Upper lobe of right lung (tissue), 1 donor: Measurements from ENCODE around the gene CETP. TPM values are rescaled to one million over a fixed set of nuclear protein-coding genes. Genes with fewer than 3 reads are reported as not detected.
"Not testable (repeated sequence)": the region's sequence is repeated elsewhere in the genome, so short reads cannot be mapped to it uniquely, and the experiment has no call there.

Experiments
- ATAC-seq: fragments of 200-7000 bp; cut with Tn5 transposase; one replicate; pipeline ENCODE4 v1.9.1; 2020; ENCODE audit warnings: mild to moderate bottlenecking, moderate library complexity
- DNase-seq: peaks from one replicate; pipeline ENCODE4 v3.0.0-alpha.2; 2020
- H3K27ac ChIP-seq: fragments of 200-600 bp; one replicate; pipeline ENCODE4 v1.8.0; 2022
- H3K27me3 ChIP-seq: fragments of 200-600 bp; one replicate; pipeline ENCODE4 v1.8.0; 2022; ENCODE audit warnings: mild to moderate bottlenecking
- H3K36me3 ChIP-seq: fragments of 200-600 bp; one replicate; pipeline ENCODE4 v1.8.0; 2022
- H3K4me1 ChIP-seq: fragments of 200-600 bp; one replicate; pipeline ENCODE4 v1.8.0; 2022
- H3K4me3 ChIP-seq: fragments of 200-600 bp; one replicate; pipeline ENCODE4 v1.8.0; 2022; ENCODE audit warnings: mild to moderate bottlenecking
- H3K9me3 ChIP-seq: fragments of 200-600 bp; one replicate; pipeline ENCODE4 v1.8.0; 2022
- intact Hi-C: fragments of 100-400 bp; cut with DNase I; formaldehyde crosslinking; loops from one replicate; pipeline ENCODE4 v1.11.0; 2022
- total RNA-seq: library from RNA; stranded (reverse); fragmentation: NEBNext Ultra II Directional; extraction: Animal tissue kit (Norgen Biotek cat#: 25700); gene quantifications from one replicate; pipeline ENCODE4 v1.2.1, GENCODE V29; 2021
- TF ChIP-seq, protein P1 (sequence below): fragments of 200-600 bp; IDR thresholded peaks from one replicate; pipeline ENCODE4 v1.8.0; 2022; ENCODE audit warnings: antibody characterized with exemption
- donor health status: DM: no; HTN: yes; CAD: no; lungs with severe emphysema.

CETP gene
- total RNA-seq, 1 donor from 2014 or later: 1.9 TPM

DNA sequence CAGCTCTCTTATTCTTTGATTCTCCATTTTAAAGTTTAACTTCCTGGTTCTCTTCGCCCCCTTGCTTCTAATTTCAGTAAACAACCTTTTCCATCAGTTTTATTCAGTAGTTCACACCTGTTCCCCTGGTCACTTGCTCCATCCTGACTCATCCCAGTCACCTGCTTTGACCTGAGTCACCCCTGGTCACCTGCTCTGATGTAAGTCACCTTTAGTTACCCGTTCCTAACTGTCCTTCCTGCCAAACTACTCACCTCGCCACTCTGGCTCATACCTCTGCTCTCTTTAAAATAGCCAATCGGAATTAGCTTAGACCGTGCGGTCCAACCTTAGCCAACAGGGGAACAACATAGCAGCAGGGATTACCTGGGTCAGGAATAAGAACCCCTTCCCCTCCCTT is 22.9 kb downstream of the CETP start:
- ATAC-seq (no peak), DNase-seq (no peak)
- H3K27ac ChIP-seq: no peak overlapping the region
- no peaks in the 10 kb centered on the region for H3K9me3 ChIP-seq
- peaks cover 12% of the 10 kb centered on the region for H3K4me1 ChIP-seq
- H3K27me3 ChIP-seq: no peaks in the 10 kb centered on the region
- TF ChIP-seq, protein P1, sequence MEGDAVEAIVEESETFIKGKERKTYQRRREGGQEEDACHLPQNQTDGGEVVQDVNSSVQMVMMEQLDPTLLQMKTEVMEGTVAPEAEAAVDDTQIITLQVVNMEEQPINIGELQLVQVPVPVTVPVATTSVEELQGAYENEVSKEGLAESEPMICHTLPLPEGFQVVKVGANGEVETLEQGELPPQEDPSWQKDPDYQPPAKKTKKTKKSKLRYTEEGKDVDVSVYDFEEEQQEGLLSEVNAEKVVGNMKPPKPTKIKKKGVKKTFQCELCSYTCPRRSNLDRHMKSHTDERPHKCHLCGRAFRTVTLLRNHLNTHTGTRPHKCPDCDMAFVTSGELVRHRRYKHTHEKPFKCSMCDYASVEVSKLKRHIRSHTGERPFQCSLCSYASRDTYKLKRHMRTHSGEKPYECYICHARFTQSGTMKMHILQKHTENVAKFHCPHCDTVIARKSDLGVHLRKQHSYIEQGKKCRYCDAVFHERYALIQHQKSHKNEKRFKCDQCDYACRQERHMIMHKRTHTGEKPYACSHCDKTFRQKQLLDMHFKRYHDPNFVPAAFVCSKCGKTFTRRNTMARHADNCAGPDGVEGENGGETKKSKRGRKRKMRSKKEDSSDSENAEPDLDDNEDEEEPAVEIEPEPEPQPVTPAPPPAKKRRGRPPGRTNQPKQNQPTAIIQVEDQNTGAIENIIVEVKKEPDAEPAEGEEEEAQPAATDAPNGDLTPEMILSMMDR: no peak
- no peak overlapping the region for H3K4me3 ChIP-seq
- no peaks in the 10 kb centered on the region for H3K36me3 ChIP-seq
- intact Hi-C loops: no loop called here

- ATAC-seq: no peak
- H3K36me3 ChIP-seq: no peaks in the 10 kb centered on the region
- intact Hi-C loops: no loop called here
Measured at GRCh38 chr16:56985288-56985961, 23.7 kb downstream of the CETP start.

GRCh38 chr16:56985962-56986360 is 24.2 kb downstream of the CETP start:
- H3K4me3 ChIP-seq: no peak overlapping the region
- ATAC-seq: no peak
- peaks cover 19% of the 10 kb centered on the region for H3K4me1 ChIP-seq
- intact Hi-C loops: no loop called here
- H3K36me3 ChIP-seq: no peaks in the 10 kb centered on the region
- TF ChIP-seq, protein P1: no peak
- H3K9me3 ChIP-seq: no peaks in the 10 kb centered on the region
- no peak for DNase-seq
- H3K27ac ChIP-seq: no peak overlapping the region
- no peaks in the 10 kb centered on the region for H3K27me3 ChIP-seq

More at GRCh38 chr16:56985288-56985961, 23.7 kb downstream of the CETP start:
- no peak for DNase-seq
- Histone ChIP-seq H3K4me1 (peaks cover 13% of the 10 kb centered on the region), H3K27me3 (no peaks in the 10 kb centered on the region), H3K4me3 (no peak overlapping the region), H3K27ac (no peak overlapping the region), H3K9me3 (no peaks in the 10 kb centered on the region)
- TF ChIP-seq, protein P1: no peak

GRCh38 chr16:56986361-56986760 is 24.6 kb downstream of the CETP start:
- TF ChIP-seq, protein P1: no peak
- no peak overlapping the region for H3K27ac ChIP-seq
- no peaks in the 10 kb centered on the region for H3K9me3 ChIP-seq
- no peaks in the 10 kb centered on the region for H3K27me3 ChIP-seq
- ATAC-seq: no peak
- no peak for DNase-seq
- H3K4me3 ChIP-seq: no peak overlapping the region
- H3K4me1 ChIP-seq: peaks cover 22% of the 10 kb centered on the region
- H3K36me3 ChIP-seq: no peaks in the 10 kb centered on the region
- intact Hi-C loops: no loop called here

DNA sequence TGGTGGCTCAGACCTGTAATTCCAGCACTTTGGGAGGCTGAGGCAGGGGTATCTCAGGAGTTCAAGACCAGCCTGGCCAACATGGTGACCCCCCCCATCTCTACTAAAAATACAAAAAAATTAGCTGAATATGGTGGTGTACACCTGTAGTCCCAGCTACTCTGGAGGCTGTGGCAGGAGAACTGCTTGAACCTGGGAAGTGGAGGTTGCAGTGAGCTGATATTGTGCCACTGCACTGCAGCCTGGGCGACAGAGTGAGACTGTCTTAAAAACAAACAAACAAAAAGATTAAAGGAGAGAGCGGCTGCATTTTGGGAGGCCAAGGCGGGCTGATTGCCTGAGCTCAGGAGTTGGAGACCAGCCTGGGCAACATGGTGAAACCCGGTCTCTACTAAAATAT is 25.2 kb downstream of the CETP start:
- H3K27ac ChIP-seq, ATAC-seq, DNase-seq, H3K4me3 ChIP-seq, H3K27me3 ChIP-seq, intact Hi-C loops, H3K9me3 ChIP-seq, H3K36me3 ChIP-seq: not testable (repeated sequence)
- peaks cover 22% of the 10 kb centered on the region for H3K4me1 ChIP-seq

DNA sequence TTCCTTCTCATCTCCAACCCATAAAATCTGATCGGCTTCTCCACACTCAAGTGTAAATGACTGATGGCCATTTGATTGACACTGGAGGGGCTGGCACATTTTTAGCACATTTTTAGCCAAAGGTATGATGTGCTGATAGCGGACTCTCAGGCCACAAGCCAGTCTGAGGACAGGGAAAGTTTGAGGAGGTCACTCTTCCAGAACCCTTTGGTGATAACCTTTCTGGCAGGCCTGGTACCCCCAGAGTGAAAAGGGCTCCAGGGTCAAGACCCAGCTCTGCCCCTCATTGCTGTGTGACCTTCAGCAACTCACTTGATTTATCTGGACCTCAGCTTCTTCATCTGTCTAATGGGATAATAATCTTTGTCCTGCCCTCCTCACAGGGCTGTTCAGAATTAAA is 25.9 kb downstream of the CETP start:
- H3K4me3 ChIP-seq: no peak overlapping the region

More for the DNA sequence above, 25.9 kb downstream of the CETP start:
- DNase-seq (no peak), ATAC-seq (no peak)
- Histone ChIP-seq H3K4me1 (peaks cover 22% of the 10 kb centered on the region), H3K27ac (no peak overlapping the region), H3K27me3 (no peaks in the 10 kb centered on the region), H3K9me3 (no peaks in the 10 kb centered on the region), H3K36me3 (no peaks in the 10 kb centered on the region)
- intact Hi-C loops: no loop called here
- TF ChIP-seq, protein P1: no peak
